ENCODE measurements around the gene KLF9. TPM values are rescaled to one million over a fixed set of nuclear protein-coding genes. Genes with fewer than 3 reads are reported as not detected.

KLF9 gene
- total and polyA plus RNA-seq, 9 of the 15 experiments (the other 6 are each of a cell fraction or from before 2014, with no cell fraction given) = 3.3 to 11.9 (median 6.9) TPM

- peak; percentile 61; the same call in 1 of the 2 replicates for TF ChIP-seq ZNF584 (CRISPR knock-in tag; IDR thresholded peaks at IDR 0.05; ENCODE audit: low read depth)
- TF ChIP-seq JUND (IDR thresholded peaks at IDR 0.05; ENCODE audit: borderline replicate concordance, low read depth, low read length) = peak; percentile 92
- TF ChIP-seq JUND (tag; IDR thresholded peaks at IDR 0.05; ENCODE audit: borderline replicate concordance, low read depth, low read length) = no peak; the same call in 2 of the 3 replicates
- peak; percentile 87 for TF ChIP-seq ATF7 (IDR thresholded peaks at IDR 0.05)
- peak; percentile 71 for TF ChIP-seq HMGN3 (IDR thresholded peaks at IDR 0.05; ENCODE audit: borderline replicate concordance, extremely low read depth, insufficient read length, low read depth, low read length)
- no peak for TF ChIP-seq FOXP4 (CRISPR knock-in tag; IDR thresholded peaks at IDR 0.05; ENCODE audit: borderline replicate concordance)
- peak; percentile 89 for TF ChIP-seq POLR2G (IDR thresholded peaks at IDR 0.05; ENCODE audit: low read depth, low read length)
- no peak for TF ChIP-seq DEAF1 (CRISPR knock-in tag; IDR thresholded peaks at IDR 0.05)
- no peak for TF ChIP-seq ZNF133 (CRISPR knock-in tag; IDR thresholded peaks at IDR 0.05)
- TF ChIP-seq BHLHE40 (IDR thresholded peaks at IDR 0.05; ENCODE audit: low read length) = peak; percentile 86
- TF ChIP-seq ETV1 (tag; conservative IDR thresholded peaks at IDR 0.05; ENCODE audit: low read depth) = peak; percentile 48
- TF ChIP-seq SMARCE1 (IDR thresholded peaks at IDR 0.05) = peak; percentile 57; the same call in 1 of the 2 replicates
- TF ChIP-seq ZBTB11 (CRISPR knock-in tag; IDR thresholded peaks at IDR 0.05) = peak in 1 of 3 experiments; percentile 43; a peak in 1 of 6 replicates
- TF ChIP-seq POU5F1 (IDR thresholded peaks at IDR 0.05; ENCODE audit: borderline replicate concordance, low read depth, low read length, partially characterized antibody) = no peak
- 0 out of 2 replicates have a peak, but pooled peaks have one; percentile 9 for TF ChIP-seq ZFX (CRISPR knock-in tag; IDR thresholded peaks at IDR 0.05)
- TF ChIP-seq CCNT2 (IDR thresholded peaks at IDR 0.05; ENCODE audit: borderline replicate concordance, extremely low read depth, insufficient read length, low read depth, low read length) = peak; percentile 87
Measured at GRCh38 chr9:70419556-70420440, 5.3 kb upstream of the KLF9 start (continued).
